RWPE1 (cell line): Measurements from ENCODE around the gene PPP3R2.

Experiments
- CTCF ChIA-PET: fragments of 350-600 bp; sonication (Branson Sonifier 250); formaldehyde crosslinking; extraction: SDS; loops from one replicate; lab custom pipeline; 2021; lab: Yijun Ruan, JAX
- POLR2A ChIA-PET: fragments of 400-600 bp; formaldehyde crosslinking; extraction: SDS; loops from one replicate; lab custom pipeline; 2020; ENCODE audit warnings: antibody characterized with exemption; ENCODE audit not compliant: low non-redundant PET; lab: Yijun Ruan, JAX
- DNase-seq: peaks from one replicate; pipeline ENCODE4 v3.0.0; 2012; ENCODE audit warnings: low spot score
- H3K27ac ChIP-seq: fragments of 450-650 bp; 2 replicates; pipeline ENCODE4 v1.5.1; 2017
- CTCF ChIP-seq: fragments of 450-650 bp; conservative IDR thresholded peaks from 2 replicates; pipeline ENCODE4 v1.5.1; 2017; ENCODE audit warnings: low read depth, mild to moderate bottlenecking

PPP3R2 gene

GRCh38 chr9:101579711-101580545, 14.8 kb downstream of the PPP3R2 start:
- no peak for DNase-seq
- CTCF ChIA-PET: no interaction called here
- TF ChIP-seq CTCF: no peak
- POLR2A ChIA-PET: no interaction called here
- H3K27ac ChIP-seq: no peak overlapping the region

DNA sequence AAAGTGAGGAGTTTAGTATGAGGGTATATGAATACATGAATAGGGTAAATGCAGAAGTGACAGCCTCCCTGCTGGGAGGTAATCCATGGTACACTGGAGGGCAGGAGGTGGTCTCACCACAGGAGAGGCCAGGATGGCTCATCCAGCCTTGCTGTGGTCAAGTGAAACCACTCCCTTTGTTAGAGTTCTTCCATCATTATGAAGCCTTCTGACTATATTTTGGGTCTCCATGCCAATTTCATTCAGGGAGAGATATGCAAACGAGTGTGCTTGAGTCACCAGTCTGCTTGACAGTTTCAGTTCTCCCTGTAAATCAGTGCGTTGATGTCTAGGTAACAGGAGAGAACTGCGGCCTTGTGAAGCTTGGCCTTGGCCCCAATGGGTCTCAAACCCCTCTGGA, 16.4 kb downstream of the PPP3R2 start:
- TF ChIP-seq CTCF: no peak
- ChIA-PET CTCF (no interaction called here), POLR2A (no interaction called here)
- DNase-seq: no peak
- no peak overlapping the region for H3K27ac ChIP-seq

DNA sequence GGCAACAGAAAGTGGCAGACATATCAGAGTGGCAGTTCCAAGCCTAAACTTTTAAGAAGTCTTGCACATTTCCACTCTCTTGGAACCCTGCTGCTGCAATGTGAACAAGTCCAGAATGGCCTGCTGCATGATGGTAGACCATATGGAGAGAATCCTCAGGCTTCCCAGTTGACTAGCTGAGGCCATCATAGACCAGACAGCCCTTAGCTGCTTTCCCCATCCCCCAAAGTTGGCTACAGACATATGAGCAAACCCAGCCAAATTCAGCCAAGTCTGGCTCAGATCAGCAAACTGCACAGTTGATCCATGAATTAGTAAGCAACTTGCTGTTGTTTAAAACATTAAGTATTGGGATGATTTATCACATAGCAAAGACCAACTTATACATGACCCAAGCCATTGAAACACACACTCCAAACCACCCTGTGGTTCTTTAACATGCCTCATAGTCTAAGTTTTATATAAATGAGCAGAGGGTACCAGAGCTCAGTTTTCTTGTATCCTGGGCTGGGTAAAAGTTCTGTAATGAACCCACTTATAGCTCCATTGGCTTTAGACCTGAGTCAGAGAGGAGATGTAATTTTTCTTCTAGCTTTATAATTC, 19.9 kb downstream of the PPP3R2 start:
- no peak for DNase-seq
- POLR2A ChIA-PET: no interaction called here
- CTCF ChIA-PET: no interaction called here
- TF ChIP-seq CTCF: no peak
- H3K27ac ChIP-seq: no peak overlapping the region

DNA sequence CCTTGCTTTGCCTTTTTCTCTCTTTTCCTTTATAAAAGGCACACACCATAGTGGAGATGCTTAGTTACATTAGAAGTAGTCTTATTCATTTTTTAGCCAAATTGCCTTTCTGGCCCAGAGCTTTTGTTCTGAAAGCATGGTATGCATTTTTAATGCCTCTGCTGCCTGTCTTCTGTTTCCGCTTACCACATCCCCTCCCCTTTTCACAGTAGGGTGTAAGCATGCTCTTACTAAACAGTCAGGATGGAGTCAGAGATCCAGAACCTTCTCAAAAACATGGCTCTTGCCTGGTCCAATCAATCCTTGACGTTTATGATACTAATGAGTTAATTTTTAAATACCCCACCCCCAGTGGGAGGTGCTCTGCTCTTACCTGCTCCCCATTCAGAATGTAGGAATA, 22.5 kb downstream of the PPP3R2 start:
- ChIA-PET POLR2A (no interaction called here), CTCF (interaction anchor here (0.7 kb wide), 1 partner anchor 37 kb away, joined by 3 read pairs; no protein-coding TSS in a partner anchor)
- DNase-seq: no peak
- no peak overlapping the region for H3K27ac ChIP-seq
- no peak for TF ChIP-seq CTCF

- DNase-seq: no peak
- POLR2A ChIA-PET: no interaction called here
- H3K27ac ChIP-seq: no peak overlapping the region
- CTCF ChIA-PET: no interaction called here
- no peak for TF ChIP-seq CTCF
Measured at GRCh38 chr9:101571114-101571513, 23.7 kb downstream of the PPP3R2 start.

- ChIA-PET CTCF (no interaction called here), POLR2A (no interaction called here)
- TF ChIP-seq CTCF: no peak
- DNase-seq: no peak
- no peak overlapping the region for H3K27ac ChIP-seq
Measured at GRCh38 chr9:101569741-101570501, 24.8 kb downstream of the PPP3R2 start.
